ENCODE data around the gene HS3ST6.

HS3ST6 gene

DNA sequence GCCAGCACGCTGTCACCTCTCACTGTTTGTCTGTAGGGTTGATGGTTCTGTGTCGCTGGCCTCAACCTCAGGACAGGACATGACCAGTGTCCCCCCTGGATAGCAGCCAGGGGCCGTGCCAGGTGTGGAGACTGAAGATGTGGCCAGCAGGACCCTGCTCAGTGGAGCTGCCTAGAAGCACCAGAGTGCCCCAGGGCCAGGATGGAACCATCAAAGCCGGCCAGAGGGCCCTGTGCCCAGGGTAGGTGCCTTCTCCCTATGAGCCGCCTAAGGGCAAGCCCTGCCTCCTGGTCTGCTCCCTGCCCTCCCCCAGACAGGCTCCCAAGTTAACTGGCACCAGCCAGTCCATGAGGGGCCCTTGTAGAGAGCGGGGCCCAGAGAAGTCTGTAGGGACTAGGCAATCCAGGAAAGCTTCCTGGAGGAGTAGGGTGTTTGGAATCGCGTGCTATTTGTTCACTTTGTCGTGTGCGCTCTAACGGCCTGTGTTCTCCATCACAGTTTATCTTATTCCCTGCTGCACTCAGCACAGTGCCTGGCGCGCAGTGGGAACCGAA, 40.6 kb upstream of the HS3ST6 start:
- TF ChIP-seq, protein P1, sequence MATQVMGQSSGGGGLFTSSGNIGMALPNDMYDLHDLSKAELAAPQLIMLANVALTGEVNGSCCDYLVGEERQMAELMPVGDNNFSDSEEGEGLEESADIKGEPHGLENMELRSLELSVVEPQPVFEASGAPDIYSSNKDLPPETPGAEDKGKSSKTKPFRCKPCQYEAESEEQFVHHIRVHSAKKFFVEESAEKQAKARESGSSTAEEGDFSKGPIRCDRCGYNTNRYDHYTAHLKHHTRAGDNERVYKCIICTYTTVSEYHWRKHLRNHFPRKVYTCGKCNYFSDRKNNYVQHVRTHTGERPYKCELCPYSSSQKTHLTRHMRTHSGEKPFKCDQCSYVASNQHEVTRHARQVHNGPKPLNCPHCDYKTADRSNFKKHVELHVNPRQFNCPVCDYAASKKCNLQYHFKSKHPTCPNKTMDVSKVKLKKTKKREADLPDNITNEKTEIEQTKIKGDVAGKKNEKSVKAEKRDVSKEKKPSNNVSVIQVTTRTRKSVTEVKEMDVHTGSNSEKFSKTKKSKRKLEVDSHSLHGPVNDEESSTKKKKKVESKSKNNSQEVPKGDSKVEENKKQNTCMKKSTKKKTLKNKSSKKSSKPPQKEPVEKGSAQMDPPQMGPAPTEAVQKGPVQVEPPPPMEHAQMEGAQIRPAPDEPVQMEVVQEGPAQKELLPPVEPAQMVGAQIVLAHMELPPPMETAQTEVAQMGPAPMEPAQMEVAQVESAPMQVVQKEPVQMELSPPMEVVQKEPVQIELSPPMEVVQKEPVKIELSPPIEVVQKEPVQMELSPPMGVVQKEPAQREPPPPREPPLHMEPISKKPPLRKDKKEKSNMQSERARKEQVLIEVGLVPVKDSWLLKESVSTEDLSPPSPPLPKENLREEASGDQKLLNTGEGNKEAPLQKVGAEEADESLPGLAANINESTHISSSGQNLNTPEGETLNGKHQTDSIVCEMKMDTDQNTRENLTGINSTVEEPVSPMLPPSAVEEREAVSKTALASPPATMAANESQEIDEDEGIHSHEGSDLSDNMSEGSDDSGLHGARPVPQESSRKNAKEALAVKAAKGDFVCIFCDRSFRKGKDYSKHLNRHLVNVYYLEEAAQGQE (IDR thresholded peaks at IDR 0.05; ENCODE audit: insufficient read depth in 1 of 2, low read depth in 2 of 2, low read length in 2 of 2): no peak
- TF ChIP-seq SIN3A (IDR thresholded peaks at IDR 0.05; ENCODE audit: borderline replicate concordance, insufficient read depth, low read length) (no peak), POLR2AphosphoS5 (IDR thresholded peaks at IDR 0.05; ENCODE audit: low read depth, low read length) (no peak), TAF1 (IDR thresholded peaks at IDR 0.05; ENCODE audit: borderline replicate concordance, insufficient read depth, low read length) (no peak), FOXP2 (optimal IDR thresholded peaks at IDR 0.05; ENCODE audit: borderline replicate concordance, extremely low read depth, extremely low read length, insufficient read depth) (no peak)

DNA sequence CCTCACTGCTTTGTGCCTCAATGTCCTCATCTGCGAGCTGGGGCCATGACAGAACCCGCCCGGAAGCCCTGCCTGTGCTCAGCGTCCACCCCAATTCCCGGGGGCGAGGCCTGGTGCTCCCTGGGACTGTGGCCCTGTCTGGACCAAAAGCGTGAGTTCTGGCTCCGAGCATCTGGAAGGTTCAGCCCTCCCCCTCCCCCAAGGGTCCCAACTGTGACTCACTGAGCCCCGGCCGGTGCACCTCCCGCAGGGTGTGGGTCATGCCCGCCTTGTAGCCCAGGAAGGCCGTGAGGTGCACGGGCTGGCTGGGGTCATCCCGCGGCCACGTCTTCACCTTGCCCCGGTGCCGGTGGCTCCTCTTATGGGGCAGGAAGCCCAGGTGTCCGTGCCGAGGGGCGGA, 35.5 kb upstream of the HS3ST6 start:
- TF ChIP-seq, protein P1 (IDR thresholded peaks at IDR 0.05; ENCODE audit: insufficient read depth in 1 of 2, low read depth in 2 of 2, low read length in 2 of 2): no peak
- TF ChIP-seq TAF1 (IDR thresholded peaks at IDR 0.05; ENCODE audit: borderline replicate concordance, insufficient read depth, low read length) (no peak), POLR2AphosphoS5 (IDR thresholded peaks at IDR 0.05; ENCODE audit: low read depth, low read length) (no peak), FOXP2 (optimal IDR thresholded peaks at IDR 0.05; ENCODE audit: borderline replicate concordance, extremely low read depth, extremely low read length, insufficient read depth) (no peak), SIN3A (IDR thresholded peaks at IDR 0.05; ENCODE audit: borderline replicate concordance, insufficient read depth, low read length) (no peak)

DNA sequence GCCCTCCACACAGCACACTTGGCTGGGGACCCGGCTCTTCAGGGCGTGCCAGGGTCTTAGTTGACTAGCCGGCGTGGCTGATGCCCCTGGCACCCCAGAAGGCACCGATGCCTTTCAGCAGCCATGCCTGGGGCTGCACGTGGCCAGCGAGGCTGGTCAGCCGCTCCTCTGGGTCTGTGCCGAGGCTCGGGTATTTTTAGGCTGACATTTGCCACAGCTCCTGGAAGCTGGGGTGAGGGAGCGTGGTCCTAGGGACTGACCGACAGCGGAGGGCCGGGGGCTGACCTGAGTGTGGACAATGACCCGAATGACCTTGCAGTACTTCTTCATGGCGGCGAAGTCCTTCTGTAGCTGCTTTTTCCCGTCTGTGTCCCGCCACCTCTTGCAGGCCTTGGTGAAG, 32.3 kb upstream of the HS3ST6 start:
- TF ChIP-seq FOXP2 (optimal IDR thresholded peaks at IDR 0.05; ENCODE audit: borderline replicate concordance, extremely low read depth, extremely low read length, insufficient read depth): no peak

DNA sequence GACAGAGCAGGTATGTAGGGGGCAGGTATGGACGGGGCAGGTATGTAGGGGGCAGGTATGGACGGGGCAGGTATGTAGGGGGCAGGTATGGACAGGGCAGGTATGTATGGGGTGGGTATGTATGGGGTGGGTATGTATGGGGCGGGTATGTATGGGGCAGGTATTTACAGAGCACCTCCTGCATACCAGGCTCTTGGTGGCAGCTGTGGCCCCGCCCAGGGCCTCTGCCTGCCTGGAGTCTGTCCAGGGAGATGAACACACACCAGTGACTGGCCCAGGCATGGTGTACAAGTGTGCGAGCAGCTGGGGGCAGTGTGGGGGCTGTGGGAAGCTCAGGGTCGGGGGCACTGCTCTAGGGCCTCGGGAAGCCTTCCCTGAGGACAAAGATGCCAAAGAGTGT, 31.8 kb upstream of the HS3ST6 start:
- TF ChIP-seq TAF1 (IDR thresholded peaks at IDR 0.05; ENCODE audit: borderline replicate concordance, insufficient read depth, low read length): no peak
- TF ChIP-seq FOXP2 (optimal IDR thresholded peaks at IDR 0.05; ENCODE audit: borderline replicate concordance, extremely low read depth, extremely low read length, insufficient read depth): no peak
- TF ChIP-seq SIN3A (IDR thresholded peaks at IDR 0.05; ENCODE audit: borderline replicate concordance, insufficient read depth, low read length): no peak
- no peak for TF ChIP-seq POLR2AphosphoS5 (IDR thresholded peaks at IDR 0.05; ENCODE audit: low read depth, low read length)
- TF ChIP-seq, protein P1 (IDR thresholded peaks at IDR 0.05; ENCODE audit: insufficient read depth in 1 of 2, low read depth in 2 of 2, low read length in 2 of 2): no peak

DNA sequence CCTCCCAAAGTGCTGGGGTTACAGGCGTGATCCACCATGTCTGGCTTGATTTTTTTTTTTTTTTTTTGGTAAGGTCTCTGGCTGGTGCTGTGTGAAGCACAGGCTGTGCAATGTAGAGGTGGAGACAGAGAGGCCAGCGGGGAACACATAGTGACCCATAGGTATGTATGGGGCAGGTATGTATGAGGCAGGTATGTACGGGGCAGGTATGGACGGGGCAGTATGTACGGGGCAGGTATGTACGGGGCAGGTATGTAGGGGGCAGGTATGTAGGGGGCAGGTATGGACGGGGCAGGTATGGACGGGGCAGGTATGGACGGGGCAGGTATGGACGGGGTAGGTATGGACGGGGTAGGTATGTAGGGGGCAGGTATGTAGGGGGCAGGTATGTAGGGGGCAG, 31.3 kb upstream of the HS3ST6 start:
- TF ChIP-seq POLR2AphosphoS5 (IDR thresholded peaks at IDR 0.05; ENCODE audit: low read depth, low read length) (no peak), TAF1 (IDR thresholded peaks at IDR 0.05; ENCODE audit: borderline replicate concordance, insufficient read depth, low read length) (no peak), FOXP2 (optimal IDR thresholded peaks at IDR 0.05; ENCODE audit: borderline replicate concordance, extremely low read depth, extremely low read length, insufficient read depth) (no peak), SIN3A (IDR thresholded peaks at IDR 0.05; ENCODE audit: borderline replicate concordance, insufficient read depth, low read length) (no peak)
- TF ChIP-seq, protein P1 (IDR thresholded peaks at IDR 0.05; ENCODE audit: insufficient read depth in 1 of 2, low read depth in 2 of 2, low read length in 2 of 2): no peak
